HepG2 (cell line): ENCODE results near the gene KIF3A.

ENCODE experiments used
- CBFB ChIP-seq: sonication (generic); formaldehyde crosslinking; IDR thresholded peaks from 2 replicates; pipeline ENCODE4 v1.4.0; 2020; ENCODE audit warnings: missing genetic modification reagents
- CTCF ChIP-seq: sonication (generic); formaldehyde crosslinking; IDR thresholded peaks from 2 replicates; pipeline ENCODE4 v1.5.0; 2020; ENCODE audit warnings: mild to moderate bottlenecking, missing genetic modification reagents, moderate library complexity
- EED ChIP-seq: sonication (generic); formaldehyde crosslinking; IDR thresholded peaks from 2 replicates; pipeline ENCODE4 v1.5.0; 2020; ENCODE audit warnings: mild to moderate bottlenecking, missing genetic modification reagents
- GABPA ChIP-seq, 2 experiments: IDR thresholded peaks; 2 replicates each; pipeline ENCODE4 v1.6.1; 2011 to 2016; ENCODE audit warnings: low read depth in 2 of 2, low read length in 1 of 2, missing biosample characterization in 1 of 2, missing genetic modification characterization in 1 of 2
- GMEB1 ChIP-seq: sonication (generic); formaldehyde crosslinking; IDR thresholded peaks from 2 replicates; pipeline ENCODE4 v1.5.1; 2020; ENCODE audit warnings: missing genetic modification reagents, mild to moderate bottlenecking, borderline replicate concordance
- JUNB ChIP-seq: sonication (generic); formaldehyde crosslinking; IDR thresholded peaks from 2 replicates; pipeline ENCODE4 v1.8.0; 2022; ENCODE audit warnings: missing genetic modification reagents, mild to moderate bottlenecking, borderline replicate concordance
- KDM1A ChIP-seq: IDR thresholded peaks from 2 replicates; pipeline ENCODE4 v1.6.1; 2016; ENCODE audit warnings: missing compliant biosample characterization
- MAX ChIP-seq: IDR thresholded peaks from 2 replicates; pipeline ENCODE4 v1.6.1; 2012; ENCODE audit warnings: inconsistent platforms
- SMAD3 ChIP-seq: sonication (generic); formaldehyde crosslinking; IDR thresholded peaks from 2 replicates; pipeline ENCODE4 v1.4.0; 2020; ENCODE audit warnings: missing genetic modification reagents
- SPEN ChIP-seq: sonication (generic); formaldehyde crosslinking; IDR thresholded peaks from 2 replicates; pipeline ENCODE4 v1.5.1; 2020; ENCODE audit warnings: low read depth, mild to moderate bottlenecking, missing genetic modification reagents
- TF ChIP-seq, protein P1 (sequence below): sonication (generic); formaldehyde crosslinking; conservative IDR thresholded peaks from 2 replicates; pipeline ENCODE4 v1.4.0; 2020; ENCODE audit warnings: missing genetic modification reagents
- TF ChIP-seq, protein P2 (sequence below): sonication (generic); formaldehyde crosslinking; IDR thresholded peaks from 2 replicates; pipeline ENCODE4 v1.4.0; 2020; ENCODE audit warnings: missing genetic modification reagents
- TF ChIP-seq, protein P3 (sequence below): sonication (generic); formaldehyde crosslinking; IDR thresholded peaks from 2 replicates; pipeline ENCODE4 v1.8.0; 2023; ENCODE audit warnings: mild to moderate bottlenecking, missing genetic modification reagents

DNA sequence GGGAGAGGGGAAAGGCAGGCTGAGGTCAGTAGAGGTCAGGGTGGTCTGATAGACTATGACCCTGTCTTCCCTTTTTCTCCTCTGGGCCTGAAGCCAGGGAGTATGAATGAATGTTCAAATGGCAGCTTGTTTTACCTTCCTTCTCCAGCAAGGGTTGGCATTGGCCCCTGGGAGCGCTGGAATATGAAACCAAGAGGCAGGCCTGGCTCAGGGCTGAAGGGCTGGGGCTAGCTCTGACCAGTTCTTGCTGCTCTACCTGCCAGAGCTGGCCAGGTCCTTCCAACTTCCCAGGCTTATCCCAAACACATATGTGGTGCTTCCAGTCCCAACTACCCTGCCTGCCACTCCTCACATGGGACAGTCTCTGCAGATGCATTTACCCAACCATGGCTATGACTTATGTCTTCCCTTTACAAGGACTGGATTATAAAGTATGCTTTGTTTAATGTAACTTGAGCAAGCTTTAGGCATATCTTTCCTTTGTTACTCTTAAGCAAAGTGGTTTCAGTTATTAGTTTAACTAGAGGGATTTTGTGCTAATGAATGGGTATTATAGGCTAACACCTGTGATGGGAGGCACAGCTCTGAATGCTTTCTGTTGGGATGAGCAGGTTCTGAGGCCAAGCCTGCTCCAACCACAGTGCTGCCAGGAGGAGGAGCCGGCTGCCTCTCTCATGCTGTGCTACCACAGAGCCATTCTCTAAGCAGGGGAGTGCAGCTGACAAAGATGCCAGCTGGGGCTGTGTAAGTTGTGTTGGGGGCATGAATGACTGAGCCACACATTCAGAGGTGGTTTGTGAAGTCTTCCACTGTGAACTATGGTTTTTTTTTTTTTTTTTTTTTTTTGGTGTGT is 16.0 kb upstream of the KIF3A start:
- TF ChIP-seq GABPA (IDR thresholded peaks at IDR 0.05; ENCODE audit: low read depth, low read length) (no peak), GABPA (CRISPR knock-in tag; IDR thresholded peaks at IDR 0.05; ENCODE audit: low read depth) (no peak), KDM1A (CRISPR knock-in tag) (no peak), EED (CRISPR knock-in tag) (no peak), MAX (no peak), SPEN (CRISPR knock-in tag) (no peak), SMAD3 (CRISPR knock-in tag) (no peak), JUNB (CRISPR knock-in tag) (no peak), CTCF (CRISPR knock-in tag) (peak; percentile 70), CBFB (no peak), GMEB1 (CRISPR knock-in tag) (no peak)
- TF ChIP-seq, protein P1, sequence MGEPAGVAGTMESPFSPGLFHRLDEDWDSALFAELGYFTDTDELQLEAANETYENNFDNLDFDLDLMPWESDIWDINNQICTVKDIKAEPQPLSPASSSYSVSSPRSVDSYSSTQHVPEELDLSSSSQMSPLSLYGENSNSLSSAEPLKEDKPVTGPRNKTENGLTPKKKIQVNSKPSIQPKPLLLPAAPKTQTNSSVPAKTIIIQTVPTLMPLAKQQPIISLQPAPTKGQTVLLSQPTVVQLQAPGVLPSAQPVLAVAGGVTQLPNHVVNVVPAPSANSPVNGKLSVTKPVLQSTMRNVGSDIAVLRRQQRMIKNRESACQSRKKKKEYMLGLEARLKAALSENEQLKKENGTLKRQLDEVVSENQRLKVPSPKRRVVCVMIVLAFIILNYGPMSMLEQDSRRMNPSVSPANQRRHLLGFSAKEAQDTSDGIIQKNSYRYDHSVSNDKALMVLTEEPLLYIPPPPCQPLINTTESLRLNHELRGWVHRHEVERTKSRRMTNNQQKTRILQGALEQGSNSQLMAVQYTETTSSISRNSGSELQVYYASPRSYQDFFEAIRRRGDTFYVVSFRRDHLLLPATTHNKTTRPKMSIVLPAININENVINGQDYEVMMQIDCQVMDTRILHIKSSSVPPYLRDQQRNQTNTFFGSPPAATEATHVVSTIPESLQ (CRISPR knock-in tag), result no peak
- TF ChIP-seq, protein P2, sequence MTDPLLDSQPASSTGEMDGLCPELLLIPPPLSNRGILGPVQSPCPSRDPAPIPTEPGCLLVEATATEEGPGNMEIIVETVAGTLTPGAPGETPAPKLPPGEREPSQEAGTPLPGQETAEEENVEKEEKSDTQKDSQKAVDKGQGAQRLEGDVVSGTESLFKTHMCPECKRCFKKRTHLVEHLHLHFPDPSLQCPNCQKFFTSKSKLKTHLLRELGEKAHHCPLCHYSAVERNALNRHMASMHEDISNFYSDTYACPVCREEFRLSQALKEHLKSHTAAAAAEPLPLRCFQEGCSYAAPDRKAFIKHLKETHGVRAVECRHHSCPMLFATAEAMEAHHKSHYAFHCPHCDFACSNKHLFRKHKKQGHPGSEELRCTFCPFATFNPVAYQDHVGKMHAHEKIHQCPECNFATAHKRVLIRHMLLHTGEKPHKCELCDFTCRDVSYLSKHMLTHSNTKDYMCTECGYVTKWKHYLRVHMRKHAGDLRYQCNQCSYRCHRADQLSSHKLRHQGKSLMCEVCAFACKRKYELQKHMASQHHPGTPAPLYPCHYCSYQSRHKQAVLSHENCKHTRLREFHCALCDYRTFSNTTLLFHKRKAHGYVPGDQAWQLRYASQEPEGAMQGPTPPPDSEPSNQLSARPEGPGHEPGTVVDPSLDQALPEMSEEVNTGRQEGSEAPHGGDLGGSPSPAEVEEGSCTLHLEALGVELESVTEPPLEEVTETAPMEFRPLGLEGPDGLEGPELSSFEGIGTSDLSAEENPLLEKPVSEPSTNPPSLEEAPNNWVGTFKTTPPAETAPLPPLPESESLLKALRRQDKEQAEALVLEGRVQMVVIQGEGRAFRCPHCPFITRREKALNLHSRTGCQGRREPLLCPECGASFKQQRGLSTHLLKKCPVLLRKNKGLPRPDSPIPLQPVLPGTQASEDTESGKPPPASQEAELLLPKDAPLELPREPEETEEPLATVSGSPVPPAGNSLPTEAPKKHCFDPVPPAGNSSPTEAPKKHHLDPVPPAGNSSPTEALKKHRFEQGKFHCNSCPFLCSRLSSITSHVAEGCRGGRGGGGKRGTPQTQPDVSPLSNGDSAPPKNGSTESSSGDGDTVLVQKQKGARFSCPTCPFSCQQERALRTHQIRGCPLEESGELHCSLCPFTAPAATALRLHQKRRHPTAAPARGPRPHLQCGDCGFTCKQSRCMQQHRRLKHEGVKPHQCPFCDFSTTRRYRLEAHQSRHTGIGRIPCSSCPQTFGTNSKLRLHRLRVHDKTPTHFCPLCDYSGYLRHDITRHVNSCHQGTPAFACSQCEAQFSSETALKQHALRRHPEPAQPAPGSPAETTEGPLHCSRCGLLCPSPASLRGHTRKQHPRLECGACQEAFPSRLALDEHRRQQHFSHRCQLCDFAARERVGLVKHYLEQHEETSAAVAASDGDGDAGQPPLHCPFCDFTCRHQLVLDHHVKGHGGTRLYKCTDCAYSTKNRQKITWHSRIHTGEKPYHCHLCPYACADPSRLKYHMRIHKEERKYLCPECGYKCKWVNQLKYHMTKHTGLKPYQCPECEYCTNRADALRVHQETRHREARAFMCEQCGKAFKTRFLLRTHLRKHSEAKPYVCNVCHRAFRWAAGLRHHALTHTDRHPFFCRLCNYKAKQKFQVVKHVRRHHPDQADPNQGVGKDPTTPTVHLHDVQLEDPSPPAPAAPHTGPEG (CRISPR knock-in tag), result no peak
- TF ChIP-seq, protein P3, sequence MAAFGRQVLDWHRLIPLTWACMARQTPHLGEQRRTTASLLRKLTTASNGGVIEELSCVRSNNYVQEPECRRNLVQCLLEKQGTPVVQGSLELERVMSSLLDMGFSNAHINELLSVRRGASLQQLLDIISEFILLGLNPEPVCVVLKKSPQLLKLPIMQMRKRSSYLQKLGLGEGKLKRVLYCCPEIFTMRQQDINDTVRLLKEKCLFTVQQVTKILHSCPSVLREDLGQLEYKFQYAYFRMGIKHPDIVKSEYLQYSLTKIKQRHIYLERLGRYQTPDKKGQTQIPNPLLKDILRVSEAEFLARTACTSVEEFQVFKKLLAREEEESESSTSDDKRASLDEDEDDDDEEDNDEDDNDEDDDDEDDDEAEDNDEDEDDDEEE (CRISPR knock-in tag), result no peak
